GM21381 (cell line): Measurements from ENCODE around the gene TTBK2.

Experiments
- ATAC-seq: cut with Tn5 transposase; IDR thresholded peaks from one replicate; pipeline ENCODE4 v1.9.1; 2021; ENCODE audit warnings: mild to moderate bottlenecking, moderate library complexity; ENCODE audit not compliant: unreplicated experiment

Gene TTBK2

DNA sequence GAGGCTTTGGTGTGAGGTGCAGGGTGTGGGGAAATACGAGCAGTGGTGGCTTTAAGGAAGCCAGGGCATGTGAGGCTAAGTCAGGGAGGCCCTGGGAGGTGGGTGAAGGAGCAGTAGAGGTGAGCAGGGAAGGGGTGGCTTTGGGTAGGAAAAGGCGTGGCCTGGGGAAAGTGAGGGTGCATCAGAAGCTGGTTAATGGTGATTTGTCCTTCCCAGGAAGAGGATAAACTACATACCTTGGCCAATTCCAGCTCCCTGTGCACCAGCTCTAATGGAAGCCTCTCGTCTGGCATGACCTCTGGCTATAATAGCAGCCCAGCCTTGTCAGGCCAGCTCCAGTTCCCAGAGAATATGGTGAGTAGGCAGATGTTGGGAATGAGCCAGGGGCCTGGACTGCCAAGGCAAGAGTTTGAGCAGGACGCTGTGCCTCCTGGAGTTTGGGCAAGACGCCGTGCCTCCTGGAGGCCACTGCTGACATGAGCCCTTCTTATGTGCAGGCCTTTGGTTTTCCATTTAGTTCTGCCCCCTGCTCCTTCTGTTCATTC, 225.0 kb downstream of the TTBK2 start:
- no peak for ATAC-seq

DNA sequence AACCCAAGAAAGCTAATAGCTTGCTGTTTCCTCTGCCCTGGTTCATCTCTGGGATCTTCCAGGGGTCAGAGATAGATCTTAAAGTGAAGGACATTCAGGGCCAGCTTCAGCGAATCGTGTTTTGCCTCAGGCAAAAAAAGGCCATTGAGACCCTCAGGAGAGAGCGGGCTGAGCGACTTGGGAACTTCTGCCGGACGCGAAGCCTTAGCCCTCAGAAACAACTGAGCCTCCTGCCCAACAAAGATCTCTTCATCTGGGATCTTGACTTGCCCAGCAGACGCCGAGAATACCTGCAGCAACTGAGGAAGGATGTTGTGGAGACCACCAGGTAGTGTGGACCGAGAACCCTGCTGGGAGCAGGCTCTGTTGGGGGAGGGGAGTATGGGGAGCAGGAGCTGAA, 226.2 kb downstream of the TTBK2 start:
- ATAC-seq: no peak

DNA sequence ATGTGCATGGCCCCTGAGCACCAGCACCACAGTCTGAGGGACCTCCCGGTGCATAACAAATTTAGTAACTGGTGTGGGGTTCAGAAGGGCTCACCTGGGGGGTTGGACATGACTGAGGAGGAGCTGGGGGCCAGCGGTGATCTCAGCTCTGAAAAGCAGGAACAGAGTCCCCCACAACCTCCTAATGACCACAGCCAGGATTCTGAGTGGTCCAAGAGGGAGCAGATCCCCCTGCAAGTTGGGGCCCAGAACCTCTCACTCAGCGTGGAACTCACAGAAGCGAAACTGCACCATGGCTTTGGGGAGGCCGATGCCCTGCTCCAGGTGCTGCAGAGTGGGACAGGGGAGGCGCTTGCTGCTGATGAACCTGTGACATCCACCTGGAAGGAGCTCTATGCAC, 226.6 kb downstream of the TTBK2 start:
- no peak for ATAC-seq

DNA sequence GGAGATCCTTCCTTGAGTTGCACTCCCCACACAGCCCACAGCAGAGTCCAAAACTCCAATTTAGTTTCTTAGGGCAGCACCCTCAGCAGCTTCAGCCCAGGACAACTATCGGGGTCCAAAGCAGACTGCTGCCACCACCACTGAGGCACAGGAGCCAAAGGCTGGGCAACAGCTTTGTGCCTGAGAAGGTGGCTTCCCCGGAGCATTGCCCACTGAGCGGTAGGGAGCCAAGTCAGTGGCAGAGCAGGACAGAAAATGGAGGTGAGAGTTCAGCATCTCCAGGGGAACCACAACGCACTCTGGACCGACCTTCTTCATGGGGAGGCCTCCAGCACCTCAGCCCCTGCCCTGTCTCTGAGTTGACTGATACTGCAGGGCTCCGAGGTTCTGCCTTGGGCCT, 227.1 kb downstream of the TTBK2 start:
- no peak for ATAC-seq

- ATAC-seq: no peak
These were observed 227.6 kb downstream of the TTBK2 start for GRCh38 chr15:42692997-42693396.

GRCh38 chr15:42692536-42692935, 228.0 kb downstream of the TTBK2 start:
- ATAC-seq: no peak

- ATAC-seq: no peak
These were observed 228.8 kb downstream of the TTBK2 start for GRCh38 chr15:42691770-42692169.

DNA sequence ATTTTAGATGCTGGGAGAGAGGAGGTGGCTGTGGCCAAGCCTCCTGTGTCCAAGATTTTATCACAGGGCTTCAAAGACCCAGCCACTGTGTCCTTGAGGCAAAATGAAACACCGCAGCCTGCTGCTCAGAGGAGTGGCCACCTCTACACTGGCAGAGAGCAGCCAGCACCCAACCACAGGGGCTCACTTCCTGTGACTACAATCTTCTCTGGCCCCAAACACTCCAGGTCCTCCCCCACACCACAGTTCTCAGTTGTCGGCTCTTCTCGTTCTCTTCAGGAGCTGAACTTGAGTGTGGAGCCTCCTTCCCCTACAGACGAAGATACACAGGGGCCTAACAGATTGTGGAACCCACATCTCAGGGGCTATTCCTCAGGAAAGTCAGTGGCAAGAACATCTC, 229.3 kb downstream of the TTBK2 start:
- no peak for ATAC-seq
